Measurements from ENCODE around the gene NFASC.

GRCh38 chr1:205062319-205062718 is 191.7 kb downstream of the NFASC start:
- TF ChIP-seq CTCF (IDR thresholded peaks at IDR 0.05) (no peak), POLR2A (IDR thresholded peaks at IDR 0.05) (no peak)
